Osteoblast (primary cell): ENCODE results near the gene CYREN. TPM values are rescaled to one million over a fixed set of nuclear protein-coding genes. Genes with fewer than 3 reads are reported as not detected.

ENCODE experiments used
- DNase-seq: peaks from one replicate; pipeline ENCODE4 v3.0.0; 2011; ENCODE audit warnings: low spot score, mixed read lengths; ENCODE audit not compliant: insufficient read length; ENCODE audit errors: missing footprints
- H2AFZ ChIP-seq: 2 replicates; pipeline ENCODE4 v1.6.0; 2011; ENCODE audit warnings: mild to moderate bottlenecking, low read length
- H3K27ac ChIP-seq: 2 replicates; pipeline ENCODE4 v1.5.1; 2011; ENCODE audit warnings: mild to moderate bottlenecking, low read depth, low read length, moderate library complexity
- H3K27me3 ChIP-seq: 2 replicates; pipeline ENCODE4 v1.6.0; 2012; ENCODE audit warnings: mild to moderate bottlenecking, control low read depth, inconsistent platforms, low read length, moderate library complexity; ENCODE audit not compliant: insufficient read depth
- H3K36me3 ChIP-seq: 2 replicates; pipeline ENCODE4 v1.5.1; 2011; ENCODE audit warnings: mild to moderate bottlenecking, low read length, control low read depth, moderate library complexity; ENCODE audit not compliant: insufficient read depth
- H3K4me1 ChIP-seq: 2 replicates; pipeline ENCODE4 v1.5.1; 2011; ENCODE audit warnings: mild to moderate bottlenecking, low read length, control low read depth, moderate library complexity; ENCODE audit not compliant: insufficient read depth
- H3K4me2 ChIP-seq: 2 replicates; pipeline ENCODE4 v1.6.0; 2011; ENCODE audit warnings: mild to moderate bottlenecking, low read length; ENCODE audit not compliant: insufficient read depth
- H3K4me3 ChIP-seq: fragments of 200-600 bp; sonication (generic); 3 replicates; pipeline ENCODE4 v1.5.1; 2012; ENCODE audit warnings: mild to moderate bottlenecking, low read length, inconsistent platforms; ENCODE audit not compliant: insufficient read depth
- H3K79me2 ChIP-seq: 2 replicates; pipeline ENCODE4 v1.6.0; 2012; ENCODE audit warnings: mild to moderate bottlenecking, low read length, control low read depth, inconsistent platforms; ENCODE audit not compliant: insufficient read depth
- H3K9me3 ChIP-seq: 2 replicates; pipeline ENCODE4 v1.5.1; 2011; ENCODE audit warnings: low read depth, low read length, control low read depth
- H4K20me1 ChIP-seq: 2 replicates; pipeline ENCODE4 v1.6.0; 2012; ENCODE audit warnings: mild to moderate bottlenecking, low read length, control low read depth; ENCODE audit not compliant: insufficient read depth
- total RNA-seq: library from RNA; depleted of rRNA; stranded (reverse); fragments of >200 nt; gene quantifications from 2 replicates; pipeline ENCODE4 v1.2.3, GENCODE V29; 2012
- TF ChIP-seq, protein P1 (sequence below): IDR thresholded peaks from 2 replicates; pipeline ENCODE4 v1.5.1; 2011; ENCODE audit warnings: mild to moderate bottlenecking, low read depth, low read length, moderate library complexity; ENCODE audit errors: extremely low read depth

The CYREN gene
- total RNA-seq, 1 donor = 35.5 TPM

- TF ChIP-seq, protein P1, sequence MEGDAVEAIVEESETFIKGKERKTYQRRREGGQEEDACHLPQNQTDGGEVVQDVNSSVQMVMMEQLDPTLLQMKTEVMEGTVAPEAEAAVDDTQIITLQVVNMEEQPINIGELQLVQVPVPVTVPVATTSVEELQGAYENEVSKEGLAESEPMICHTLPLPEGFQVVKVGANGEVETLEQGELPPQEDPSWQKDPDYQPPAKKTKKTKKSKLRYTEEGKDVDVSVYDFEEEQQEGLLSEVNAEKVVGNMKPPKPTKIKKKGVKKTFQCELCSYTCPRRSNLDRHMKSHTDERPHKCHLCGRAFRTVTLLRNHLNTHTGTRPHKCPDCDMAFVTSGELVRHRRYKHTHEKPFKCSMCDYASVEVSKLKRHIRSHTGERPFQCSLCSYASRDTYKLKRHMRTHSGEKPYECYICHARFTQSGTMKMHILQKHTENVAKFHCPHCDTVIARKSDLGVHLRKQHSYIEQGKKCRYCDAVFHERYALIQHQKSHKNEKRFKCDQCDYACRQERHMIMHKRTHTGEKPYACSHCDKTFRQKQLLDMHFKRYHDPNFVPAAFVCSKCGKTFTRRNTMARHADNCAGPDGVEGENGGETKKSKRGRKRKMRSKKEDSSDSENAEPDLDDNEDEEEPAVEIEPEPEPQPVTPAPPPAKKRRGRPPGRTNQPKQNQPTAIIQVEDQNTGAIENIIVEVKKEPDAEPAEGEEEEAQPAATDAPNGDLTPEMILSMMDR = no peak
- H3K27me3 ChIP-seq = no peaks in the 10 kb centered on the region
- H3K36me3 ChIP-seq = peaks cover 21% of the 10 kb centered on the region
- no peak overlapping the region for H3K27ac ChIP-seq
- H4K20me1 ChIP-seq = no peaks in the 10 kb centered on the region
- H3K9me3 ChIP-seq = no peaks in the 10 kb centered on the region
- no peak overlapping the region for H3K4me3 ChIP-seq
- H2AFZ ChIP-seq = no peak overlapping the region
- no peak for DNase-seq
- H3K4me2 ChIP-seq = no peak overlapping the region
- H3K79me2 ChIP-seq = no peaks in the 10 kb centered on the region
- peaks cover 19% of the 10 kb centered on the region for H3K4me1 ChIP-seq
Observed at GRCh38 chr7:135200821-135201331, 30.4 kb upstream of the CYREN start.

DNA sequence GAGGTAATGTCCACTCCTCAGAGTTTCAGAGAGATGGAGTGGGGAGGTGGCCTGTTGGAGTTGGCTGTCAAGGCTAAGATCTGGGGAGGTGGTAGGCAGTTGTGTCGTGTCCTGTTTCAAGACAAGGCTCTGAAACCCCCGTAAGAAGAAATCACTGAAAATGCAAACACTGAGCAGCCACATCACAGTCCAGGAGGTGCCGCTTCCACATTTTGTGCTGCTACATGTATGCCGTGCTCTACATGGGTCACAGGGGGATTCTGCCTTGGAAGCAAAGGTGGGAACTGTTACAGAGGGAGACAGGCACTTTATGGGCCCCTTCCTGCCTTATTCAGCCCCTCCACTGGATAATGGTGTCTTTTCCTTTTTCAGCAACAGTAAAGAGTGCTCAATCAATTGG, 28.9 kb upstream of the CYREN start:
- Histone ChIP-seq H3K79me2 (no peaks in the 10 kb centered on the region), H3K36me3 (peaks cover 21% of the 10 kb centered on the region), H3K9me3 (no peaks in the 10 kb centered on the region), H4K20me1 (no peaks in the 10 kb centered on the region), H3K27me3 (no peaks in the 10 kb centered on the region), H3K4me1 (peaks cover 16% of the 10 kb centered on the region), H2AFZ (no peak overlapping the region), H3K27ac (no peak overlapping the region), H3K4me3 (no peak overlapping the region), H3K4me2 (no peak overlapping the region)
- TF ChIP-seq, protein P1 = no peak
- no peak for DNase-seq

DNA sequence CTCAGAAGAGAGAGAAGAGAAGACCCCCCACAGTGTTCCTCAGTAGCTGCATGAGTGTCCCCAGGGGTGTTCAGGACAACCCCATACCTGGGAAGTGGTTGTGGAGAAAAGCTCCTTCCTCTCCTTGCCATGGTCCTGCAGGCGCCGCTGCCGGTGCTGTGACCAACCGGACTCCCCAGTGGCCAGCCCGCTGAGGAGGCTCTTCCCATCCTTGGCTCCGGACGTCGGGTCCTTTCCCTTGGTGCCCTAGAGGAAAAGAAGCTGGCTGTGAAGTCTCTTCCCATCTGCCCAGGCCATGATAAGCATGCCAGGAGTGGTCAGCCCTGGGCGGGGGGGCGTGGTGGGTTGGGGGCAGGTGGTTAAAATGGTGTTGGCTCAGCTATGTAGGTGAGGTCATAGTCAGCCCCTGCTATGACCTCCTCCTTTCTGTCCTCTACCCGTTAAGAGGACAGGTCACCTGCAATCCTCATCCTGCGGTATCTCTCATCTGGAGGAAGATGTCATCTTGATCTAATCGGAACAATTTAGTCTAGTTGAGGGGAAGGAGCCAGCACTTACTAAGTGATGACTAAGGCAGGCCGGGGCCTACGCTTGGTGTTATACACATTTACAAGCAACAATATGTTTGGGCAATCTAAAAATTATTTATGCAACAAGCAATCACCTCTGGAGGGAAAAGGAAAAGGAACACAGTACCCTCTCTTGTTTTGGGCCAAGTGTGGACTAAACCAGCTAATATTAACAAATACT, 27.6 kb upstream of the CYREN start:
- no peak overlapping the region for H3K4me3 ChIP-seq
- H3K36me3 ChIP-seq = peaks cover 20% of the 10 kb centered on the region
- TF ChIP-seq, protein P1 = no peak
- H4K20me1 ChIP-seq = no peaks in the 10 kb centered on the region
- peaks cover 10% of the 10 kb centered on the region for H3K4me1 ChIP-seq
- no peak overlapping the region for H3K4me2 ChIP-seq
- no peak for DNase-seq
- H3K27me3 ChIP-seq = no peaks in the 10 kb centered on the region
- no peak overlapping the region for H2AFZ ChIP-seq
- no peaks in the 10 kb centered on the region for H3K9me3 ChIP-seq
- no peak overlapping the region for H3K27ac ChIP-seq
- H3K79me2 ChIP-seq = no peaks in the 10 kb centered on the region

GRCh38 chr7:135197343-135197742, 26.8 kb upstream of the CYREN start:
- no peak overlapping the region for H3K4me3 ChIP-seq
- H4K20me1 ChIP-seq = no peaks in the 10 kb centered on the region
- peaks cover 10% of the 10 kb centered on the region for H3K4me1 ChIP-seq
- no peak overlapping the region for H3K27ac ChIP-seq
- no peaks in the 10 kb centered on the region for H3K79me2 ChIP-seq
- no peaks in the 10 kb centered on the region for H3K9me3 ChIP-seq
- TF ChIP-seq, protein P1 = no peak
- no peak for DNase-seq
- no peak overlapping the region for H3K4me2 ChIP-seq
- no peak overlapping the region for H2AFZ ChIP-seq
- H3K27me3 ChIP-seq = no peaks in the 10 kb centered on the region
- H3K36me3 ChIP-seq = peaks cover 24% of the 10 kb centered on the region
